HG03139 (cell line): ENCODE data around the gene PSTPIP1.

ENCODE experiments used
- ATAC-seq: cut with Tn5 transposase; IDR thresholded peaks from one replicate; pipeline ENCODE4 v1.9.1; 2021; ENCODE audit not compliant: unreplicated experiment

Gene PSTPIP1

DNA sequence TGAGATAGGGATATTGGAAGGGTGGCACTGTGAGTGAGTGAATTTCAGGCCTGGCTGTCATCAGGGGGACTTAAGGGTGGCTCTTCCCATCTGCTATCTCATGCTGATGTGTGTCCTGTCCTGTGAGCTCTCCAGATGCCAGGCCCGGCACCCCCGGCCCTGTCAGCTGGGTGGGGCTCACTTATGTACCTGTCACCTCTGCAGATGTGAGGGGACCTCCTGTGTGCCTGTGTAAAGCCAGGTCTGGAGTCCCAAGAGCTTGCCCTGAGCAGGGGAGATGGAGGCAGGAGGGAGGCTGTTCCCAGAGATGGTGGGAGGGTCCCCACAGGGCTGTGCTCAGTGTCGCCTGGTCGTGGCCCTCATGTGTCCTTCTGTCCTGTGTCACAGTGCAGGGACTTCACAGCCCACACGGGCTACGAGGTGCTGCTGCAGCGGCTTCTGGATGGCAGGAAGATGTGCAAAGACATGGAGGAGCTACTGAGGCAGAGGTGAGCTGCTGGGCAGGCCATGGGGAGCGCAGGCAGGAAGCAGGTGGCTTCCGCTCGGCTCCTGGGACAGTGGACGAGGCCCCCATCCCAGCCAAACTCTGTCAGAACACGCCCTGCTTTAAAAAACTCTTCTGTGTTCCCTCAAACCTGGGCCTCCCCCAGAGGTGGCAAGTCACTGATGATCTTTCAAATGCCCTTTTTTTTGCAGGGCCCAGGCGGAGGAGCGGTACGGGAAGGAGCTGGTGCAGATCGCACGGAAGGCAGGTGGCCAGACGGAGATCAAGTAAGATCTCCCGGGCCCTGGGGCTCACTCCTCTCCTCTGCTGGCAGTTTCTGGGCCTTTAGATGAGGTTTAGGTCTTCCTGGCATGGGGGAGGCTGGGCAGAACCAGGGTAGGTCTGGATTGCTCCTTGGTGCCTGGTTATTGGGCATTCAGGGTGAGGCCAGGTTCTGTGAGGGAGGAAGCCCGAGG is 23.1 kb downstream of the PSTPIP1 start:
- ATAC-seq: no peak

DNA sequence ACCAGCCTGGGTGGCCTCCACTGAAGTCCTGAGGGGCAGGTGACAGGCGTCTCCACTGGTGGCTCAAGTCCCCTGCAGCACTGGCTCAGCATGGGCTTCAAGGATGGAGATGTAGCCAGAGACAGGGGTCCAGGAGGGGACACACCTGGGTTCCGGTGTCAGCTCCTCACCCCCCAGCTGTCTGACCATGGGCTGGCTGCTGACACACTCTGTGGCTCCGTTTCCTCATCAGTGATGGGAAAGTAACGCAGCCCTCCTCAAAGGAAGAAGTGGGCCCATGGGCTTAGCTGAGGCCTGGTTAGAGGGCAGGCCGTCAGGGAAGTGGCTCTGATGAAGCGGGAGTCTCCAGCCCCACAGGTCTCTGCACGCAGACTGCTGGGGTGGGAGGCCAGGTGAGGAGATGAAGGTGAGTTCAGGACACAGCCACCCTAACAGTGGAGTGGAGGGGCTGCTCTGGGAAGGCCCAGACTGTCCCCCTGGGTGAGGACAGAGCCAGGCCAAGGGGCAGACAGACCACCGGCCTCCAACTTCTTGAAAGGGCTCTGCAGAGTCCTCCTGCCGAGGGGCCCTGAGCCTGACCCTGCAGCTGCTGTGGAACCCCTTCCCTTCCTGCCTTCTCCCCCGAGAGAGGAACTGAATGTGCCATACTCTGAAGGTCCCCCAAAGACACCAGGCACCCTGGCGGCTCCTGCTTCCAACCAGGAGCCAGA is 24.0 kb downstream of the PSTPIP1 start:
- no peak for ATAC-seq

DNA sequence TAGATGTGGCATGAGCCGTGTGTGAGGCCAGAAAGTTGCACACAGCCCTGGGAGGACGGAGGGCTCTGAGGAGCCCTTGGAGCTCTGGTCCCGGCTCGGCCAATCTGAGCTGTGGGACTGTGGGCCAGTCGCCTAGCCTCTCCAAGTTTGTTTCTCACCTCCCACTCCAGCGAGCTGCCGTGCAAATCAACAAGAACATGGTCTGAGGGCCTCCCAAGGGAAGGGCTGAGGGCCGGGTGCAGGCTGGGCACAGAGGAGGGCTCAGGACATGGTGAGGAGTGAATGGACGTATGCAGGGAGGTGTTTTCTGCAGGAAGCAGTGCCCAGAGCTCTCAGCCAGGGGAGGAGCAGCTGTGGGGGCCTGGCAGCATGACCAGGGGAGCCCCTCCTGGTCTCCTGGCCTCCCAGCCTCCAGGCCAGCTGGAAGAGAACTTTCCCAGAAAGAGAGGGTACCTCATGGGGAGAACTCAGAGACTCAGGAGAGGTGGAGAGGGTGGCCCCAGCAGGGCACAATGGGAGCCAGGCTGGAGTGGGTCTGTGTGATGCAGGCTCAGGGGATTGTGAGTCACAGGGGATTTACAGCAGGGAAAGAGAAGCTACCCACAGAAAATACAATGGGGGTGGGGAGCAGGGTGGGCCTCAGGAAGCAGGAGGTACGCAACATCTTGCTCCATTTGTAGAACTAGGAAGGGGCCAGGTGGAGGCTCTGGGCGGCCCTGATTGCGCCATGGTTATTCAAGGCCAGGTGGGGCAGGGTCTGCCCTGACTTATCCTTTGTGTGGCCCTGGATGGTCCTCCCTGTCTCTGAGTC is 24.8 kb downstream of the PSTPIP1 start:
- no peak for ATAC-seq

DNA sequence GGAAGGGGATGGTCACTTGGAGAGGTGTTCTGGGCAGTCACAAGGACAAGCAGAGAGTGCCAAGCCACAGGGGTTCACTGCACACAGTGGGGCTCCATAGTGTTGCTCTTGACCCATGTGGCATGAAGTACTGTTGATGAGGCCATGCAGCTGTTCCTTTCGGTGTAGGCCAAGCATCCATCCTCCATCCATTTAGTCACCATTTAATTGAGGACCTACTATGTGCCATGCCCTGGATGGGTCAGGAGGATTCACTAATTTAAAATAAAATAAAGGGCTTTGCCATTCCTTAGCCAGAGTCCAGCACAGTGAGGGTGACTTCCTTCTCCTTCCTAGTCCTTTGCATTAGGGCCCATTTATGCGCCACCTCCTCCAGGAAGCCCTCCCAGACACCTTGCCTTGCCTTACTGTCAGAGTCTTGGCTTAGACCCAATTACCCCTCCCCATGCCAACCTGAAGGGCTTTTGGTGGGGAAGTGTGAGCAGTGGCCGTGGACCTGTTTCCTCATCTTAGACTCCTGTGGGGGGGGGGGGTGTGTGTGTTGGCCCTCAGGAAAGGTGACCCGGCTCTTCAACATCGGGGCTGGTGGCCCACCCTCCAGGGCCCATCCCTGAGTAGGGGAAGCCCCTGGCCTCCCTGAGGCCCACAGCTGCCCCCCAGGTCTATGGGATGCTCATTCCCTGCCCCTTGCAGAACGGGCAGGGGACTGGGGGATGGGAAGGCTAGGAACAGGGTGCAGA is 25.6 kb downstream of the PSTPIP1 start:
- no peak for ATAC-seq

DNA sequence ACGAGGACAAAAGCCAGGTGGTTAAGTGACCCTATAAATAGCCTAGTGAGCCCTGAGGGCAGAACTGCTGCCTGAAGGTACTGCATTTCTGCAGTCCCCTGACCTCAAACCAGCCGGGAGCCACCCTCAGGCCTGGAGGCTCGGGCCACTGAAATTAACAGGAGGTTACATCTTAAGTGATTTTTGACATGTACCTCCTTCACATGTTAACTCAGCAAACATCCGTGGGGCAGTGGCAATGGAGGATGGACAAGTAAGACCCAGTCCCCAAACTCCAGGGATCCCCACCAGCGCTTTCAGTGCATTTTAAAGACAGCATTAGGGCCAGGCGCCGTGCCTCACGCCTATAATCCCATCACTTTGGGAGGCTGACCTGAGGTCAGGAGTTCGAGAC is 26.2 kb downstream of the PSTPIP1 start:
- no peak for ATAC-seq

DNA sequence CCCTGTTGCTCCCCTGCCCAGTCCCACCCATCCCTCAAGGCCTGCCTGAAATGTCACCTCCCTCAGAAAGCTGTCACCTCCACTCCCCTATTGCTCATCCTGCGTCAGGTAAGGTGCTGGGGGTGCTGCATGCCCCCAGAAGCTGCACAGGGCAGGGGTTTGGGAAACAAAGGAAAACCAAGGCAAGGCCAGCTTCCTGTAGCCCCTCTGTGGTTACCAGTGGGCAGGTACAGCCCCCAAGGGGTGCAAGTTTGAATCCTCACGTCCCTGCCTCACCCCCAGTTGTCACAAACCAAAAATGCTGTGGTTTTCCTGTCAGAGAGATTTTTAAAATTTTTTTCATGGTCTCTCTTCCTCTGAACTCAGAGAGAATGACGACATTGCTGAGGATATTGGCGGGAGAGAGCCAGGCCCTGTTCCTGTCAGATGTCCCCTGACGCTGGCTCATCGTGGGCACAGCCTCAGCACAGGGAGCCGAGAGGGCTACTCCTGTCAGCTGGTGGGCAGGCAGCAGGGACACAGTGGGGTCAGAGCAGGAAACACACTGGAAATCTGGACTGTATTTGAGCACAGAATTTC is 27.0 kb downstream of the PSTPIP1 start:
- no peak for ATAC-seq

DNA sequence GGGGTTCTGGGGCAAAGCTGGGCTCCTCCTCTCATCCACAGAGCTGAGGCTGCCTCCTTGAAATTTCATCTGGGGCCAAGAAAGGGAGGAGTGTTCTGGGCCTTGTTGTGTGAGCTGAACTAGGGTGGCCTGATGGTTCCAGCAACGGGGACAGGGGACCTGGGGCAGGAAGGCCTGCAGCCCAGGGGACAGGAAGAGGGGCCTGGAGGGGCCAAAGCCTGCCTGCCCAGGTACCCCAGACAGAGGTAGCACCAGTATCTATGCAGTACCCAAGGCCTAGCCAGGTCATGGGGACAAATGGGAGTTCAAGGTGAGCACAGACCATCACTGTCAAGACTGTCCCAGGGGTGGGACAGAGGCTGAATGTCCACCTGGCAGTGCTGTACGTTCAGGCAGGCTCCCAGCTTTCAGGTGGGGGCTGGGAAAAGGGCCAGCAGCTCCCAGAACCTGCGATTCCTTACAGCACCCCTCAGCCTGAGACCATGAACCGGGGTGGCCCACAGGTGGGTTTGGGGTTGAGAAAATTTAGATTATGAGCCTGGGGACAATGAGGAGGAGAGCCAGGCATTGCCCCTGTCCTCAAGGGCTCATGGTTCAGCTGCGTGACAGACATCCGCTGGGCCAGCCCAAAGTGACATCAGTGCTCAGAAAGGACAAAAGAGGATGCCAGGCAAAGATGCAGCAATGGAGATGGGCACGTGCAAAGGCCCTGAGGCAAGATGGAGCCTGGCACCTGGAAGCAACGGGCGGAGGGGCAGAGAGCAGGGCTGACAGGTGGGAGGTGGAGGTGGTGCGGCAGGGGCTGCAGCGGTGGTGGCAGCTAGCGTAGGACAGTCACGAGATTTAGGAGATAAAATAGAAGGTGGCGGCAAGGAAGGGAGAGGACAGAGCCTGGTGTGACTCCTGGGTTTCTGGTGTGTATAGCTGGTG is 28.0 kb downstream of the PSTPIP1 start:
- ATAC-seq: no peak

DNA sequence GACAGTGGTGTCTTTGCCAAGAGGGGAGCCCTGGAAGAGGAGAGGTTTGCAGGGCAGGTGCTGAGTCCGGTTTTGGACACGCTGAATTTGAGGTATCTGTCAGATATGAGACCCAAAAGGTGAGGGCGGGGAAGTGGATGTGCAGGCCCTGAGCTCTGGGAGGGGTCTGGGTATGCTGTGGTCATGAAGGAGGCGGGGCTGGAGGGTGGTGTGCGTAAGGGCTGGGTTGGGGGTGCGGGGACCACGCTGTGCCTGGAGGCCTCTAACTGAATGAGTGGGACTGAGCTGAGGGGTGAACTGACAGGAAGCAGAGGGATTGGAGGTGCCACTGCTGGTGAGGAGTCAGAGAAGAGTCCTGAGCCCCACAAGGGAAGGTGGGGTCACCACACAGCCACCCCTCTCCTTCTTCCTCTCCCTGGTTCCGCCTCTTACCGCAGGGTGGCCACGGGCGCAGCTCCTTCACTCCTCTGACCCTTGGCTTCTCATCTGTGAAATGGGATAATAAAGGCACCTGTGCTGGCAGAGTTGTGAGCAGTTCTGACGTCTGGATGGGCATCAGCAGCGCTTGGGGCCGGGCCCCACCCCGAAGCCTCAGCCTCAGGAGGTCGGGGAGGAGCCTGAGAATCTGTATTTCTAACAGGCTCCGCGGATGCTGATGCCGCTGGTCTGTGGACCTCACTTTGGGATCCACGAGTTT is 28.8 kb downstream of the PSTPIP1 start:
- ATAC-seq: no peak

DNA sequence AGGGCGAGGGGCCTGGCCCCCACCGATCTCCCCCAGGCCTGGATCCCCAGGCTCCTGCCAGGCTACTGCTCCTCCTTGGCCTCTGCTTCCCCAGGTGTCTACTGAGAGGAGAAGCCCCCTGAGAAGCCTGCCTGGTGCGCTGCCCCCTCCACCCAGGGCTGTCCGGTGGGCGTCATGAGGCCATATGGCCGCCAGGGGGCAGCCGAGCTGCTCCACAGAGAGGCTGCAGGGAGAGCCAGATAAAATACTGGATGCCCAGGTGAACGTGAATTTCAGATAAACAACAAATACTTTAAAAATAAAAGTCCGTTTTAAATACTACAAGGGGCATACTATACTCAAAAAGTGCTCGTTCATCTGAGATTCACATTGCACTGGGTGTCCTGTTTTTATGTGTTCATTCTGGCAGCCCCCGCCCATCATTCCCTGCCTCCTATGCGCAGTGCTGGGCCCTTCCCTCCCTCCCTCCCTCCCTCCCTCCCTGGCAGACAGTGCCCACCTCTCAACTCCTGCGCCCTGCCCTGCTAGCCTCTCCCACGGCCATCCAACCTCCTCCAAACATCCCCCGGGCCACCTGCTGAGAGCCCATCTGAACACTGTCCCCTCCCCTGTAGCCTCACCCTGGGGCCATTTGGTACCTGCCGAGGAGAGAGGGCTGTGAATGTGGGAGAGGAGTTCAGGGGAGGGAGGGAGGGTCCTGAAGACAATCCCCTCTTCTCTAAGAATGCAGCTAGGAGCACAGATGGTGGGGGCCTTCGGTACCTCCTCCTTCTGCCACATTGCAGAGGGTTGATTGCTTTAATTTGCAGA is 29.6 kb downstream of the PSTPIP1 start:
- no peak for ATAC-seq

DNA sequence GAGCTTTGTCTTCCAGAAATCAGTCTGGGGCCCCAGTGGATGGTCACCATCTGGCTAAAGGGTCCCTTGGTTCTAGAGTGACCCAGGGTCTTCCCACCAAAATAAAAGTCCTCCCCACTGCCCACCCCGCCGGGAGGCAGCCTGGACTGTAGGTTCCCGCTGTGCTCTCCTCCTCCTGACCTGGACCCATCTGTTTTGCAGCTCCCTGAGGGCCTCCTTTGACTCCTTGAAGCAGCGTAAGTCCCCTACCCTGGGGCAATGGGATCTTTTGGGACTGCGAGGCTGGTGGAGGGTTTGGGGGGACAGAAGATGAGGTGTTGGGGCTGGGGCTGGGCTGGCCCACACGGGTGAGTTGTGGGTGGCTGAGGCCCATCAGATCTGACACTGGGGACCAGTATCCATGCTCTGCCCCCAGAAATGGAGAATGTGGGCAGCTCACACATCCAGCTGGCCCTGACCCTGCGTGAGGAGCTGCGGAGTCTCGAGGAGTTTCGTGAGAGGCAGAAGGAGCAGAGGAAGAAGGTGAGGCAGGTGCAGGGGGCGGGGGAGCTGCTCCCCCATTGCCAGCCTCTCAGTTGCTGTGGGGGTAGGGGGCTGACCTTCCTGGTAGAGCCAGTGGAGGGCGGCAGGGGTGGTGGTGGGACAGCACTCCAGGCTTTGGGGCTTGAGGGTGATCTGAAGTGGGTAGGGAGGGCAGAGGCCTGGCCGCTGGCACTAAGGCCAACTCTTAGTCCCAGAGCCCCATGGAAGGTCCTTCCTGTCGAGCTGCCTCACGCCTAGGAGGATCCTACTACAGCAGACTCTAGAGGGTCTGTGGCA is 30.4 kb downstream of the PSTPIP1 start:
- ATAC-seq: no peak

DNA sequence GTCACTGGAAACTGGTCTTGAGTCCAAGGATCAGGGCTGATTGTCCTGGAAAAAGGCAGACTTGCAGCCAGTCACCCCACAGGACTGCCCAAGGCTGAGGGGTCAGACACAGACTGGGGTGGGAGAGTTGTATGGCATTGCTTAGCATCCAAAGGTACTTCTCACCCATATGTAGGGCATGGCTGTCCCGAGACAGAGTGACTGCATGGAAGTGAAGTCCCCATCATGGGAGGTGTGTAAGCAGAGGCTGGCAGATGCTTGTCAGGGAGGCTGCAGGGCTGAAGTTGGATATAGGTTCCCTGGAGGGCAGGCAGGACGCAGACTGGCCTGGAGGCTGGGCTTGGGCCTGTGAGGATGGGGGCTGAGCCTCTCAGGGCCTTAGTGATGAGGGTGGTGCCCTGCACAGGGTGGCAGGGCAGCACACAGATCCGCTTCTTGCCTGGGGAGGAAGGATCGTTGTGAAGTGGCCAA is 31.1 kb downstream of the PSTPIP1 start:
- no peak for ATAC-seq

DNA sequence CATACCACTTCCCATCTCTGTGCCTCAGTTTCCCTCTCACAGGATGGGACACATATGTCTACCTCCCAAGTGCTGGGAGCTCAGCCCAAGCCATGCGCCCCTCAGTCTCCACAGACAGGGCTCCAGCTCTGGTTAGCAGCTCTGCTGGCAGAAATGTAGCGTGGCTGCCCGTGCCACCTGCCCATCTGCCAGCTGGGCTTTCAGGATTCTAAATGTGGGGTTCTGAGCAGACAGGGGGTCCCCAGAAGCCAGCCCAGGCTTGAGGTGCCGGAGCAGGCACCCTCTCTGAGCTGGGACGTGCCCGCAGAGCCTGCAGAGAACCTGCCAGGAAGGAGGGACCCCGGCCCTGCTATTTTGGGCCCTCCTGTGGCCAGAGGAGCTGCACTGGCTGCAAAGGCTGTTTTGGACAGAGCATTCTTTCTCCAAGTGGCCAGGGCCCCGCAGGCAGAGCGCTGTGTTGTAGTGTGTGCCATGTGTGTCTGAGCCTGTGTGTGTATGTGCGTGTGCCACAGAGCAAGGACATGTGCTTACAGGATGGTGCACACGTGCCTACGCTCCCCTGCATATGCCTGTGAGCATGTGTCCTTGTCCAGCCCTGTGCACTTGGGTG is 31.7 kb downstream of the PSTPIP1 start:
- no peak for ATAC-seq

DNA sequence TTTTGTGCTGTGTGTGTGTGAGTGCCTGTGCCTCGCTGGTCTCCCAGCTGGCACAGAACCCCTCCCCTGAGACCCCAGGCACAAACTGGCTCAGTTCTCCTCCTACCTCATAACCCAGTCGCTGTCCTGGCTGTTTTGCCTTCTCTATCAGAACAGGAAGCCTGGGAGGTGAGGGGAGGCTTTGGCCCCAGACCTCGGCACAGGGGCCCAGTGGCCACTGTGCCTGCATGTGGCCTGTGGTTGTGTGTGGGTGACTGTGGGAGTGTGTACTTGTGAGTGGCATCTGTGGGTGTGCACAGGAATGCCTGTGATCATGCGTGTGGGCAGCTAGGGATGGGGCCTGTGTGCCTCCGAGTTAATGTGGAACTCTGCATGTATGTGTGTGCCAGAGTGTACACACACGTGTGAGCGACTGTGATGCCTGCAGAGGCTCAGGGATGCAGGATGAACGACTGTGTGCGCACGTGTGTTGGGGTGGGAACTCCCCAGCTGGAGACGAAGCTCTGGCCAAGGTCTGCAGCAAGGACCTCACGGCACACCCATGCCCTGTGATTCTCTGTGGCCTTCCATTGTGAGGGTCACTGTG is 32.3 kb downstream of the PSTPIP1 start:
- no peak for ATAC-seq

DNA sequence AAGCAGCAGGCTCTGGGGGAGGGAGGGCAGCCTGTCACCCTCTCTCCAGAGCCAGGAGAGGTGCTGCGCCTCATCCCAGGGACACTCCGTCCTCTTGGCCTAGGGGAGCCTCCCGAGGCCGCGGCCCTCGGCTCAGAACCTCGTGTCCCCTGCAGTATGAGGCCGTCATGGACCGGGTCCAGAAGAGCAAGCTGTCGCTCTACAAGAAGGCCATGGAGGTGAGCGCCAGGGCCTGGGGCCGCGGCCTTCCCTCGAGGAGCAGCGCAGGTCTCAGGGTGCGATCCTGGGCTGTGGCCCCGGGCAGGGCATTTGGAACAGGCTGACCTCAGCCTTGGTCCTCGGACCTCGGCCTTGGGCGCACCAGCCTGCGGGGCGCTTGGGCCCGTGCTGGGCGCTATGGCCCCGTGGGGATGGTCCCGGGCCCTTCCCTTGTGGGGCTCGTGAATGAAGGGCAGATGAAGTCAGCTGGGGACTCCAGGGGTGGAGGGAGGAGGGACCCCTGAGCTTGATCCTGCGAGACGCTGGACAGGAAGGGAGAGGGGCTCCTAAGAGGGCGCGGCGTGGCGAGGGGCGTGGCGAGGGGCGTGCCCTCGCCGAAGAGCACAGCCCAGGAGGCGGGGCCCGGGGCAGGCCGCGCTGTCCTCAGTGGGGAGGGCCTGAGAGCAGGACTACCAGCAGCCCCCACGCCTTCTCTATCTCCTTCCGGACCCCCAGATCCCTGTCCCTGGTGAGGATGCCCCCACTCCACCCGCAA is 32.9 kb downstream of the PSTPIP1 start:
- ATAC-seq: no peak

DNA sequence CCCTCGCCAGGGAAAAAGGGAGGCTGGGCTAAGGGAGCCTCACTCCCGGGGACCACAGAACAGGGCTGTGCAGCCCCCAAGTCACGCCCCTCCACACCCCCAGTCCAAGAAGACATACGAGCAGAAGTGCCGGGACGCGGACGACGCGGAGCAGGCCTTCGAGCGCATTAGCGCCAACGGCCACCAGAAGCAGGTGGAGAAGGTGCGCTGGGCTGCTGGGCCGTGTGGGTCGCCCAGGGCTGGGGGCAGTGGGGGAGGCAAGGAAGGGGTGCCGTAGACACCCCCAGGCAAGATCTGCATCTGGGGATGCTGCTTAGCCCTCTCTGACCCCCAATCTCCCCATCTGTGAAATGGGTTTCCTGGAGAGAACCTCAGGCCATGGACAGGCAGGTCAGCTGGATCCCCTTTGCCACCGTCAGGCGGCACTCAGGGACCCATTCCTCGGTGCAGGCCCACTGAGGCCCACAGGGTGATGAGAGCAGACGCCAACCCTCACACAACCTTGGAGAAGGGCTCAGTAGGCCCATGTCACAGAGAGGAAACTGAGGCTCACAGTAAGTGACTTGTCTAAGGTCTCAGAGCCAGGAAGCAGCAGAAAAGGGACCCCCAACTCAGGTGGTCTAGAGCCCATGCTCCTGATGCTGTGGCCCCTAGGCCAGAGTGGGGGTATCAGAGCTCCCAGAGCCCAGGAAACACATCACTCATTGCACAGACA is 33.7 kb downstream of the PSTPIP1 start:
- ATAC-seq: no peak
